Skeletal muscle tissue (tissue), 4 donors: ENCODE measurements around the gene NDUFS4. TPM values are rescaled to one million over a fixed set of nuclear protein-coding genes. Genes with fewer than 3 reads are reported as not detected.
"Not testable (repeated sequence)": the region's sequence is repeated elsewhere in the genome, so short reads cannot be mapped to it uniquely, and the experiment has no call there.

Experiments
- H3K27ac ChIP-seq: one replicate; pipeline ENCODE4 v1.7.0; 2013; ENCODE audit warnings: mild to moderate bottlenecking, low read depth, low read length, inconsistent platforms
- H3K27me3 ChIP-seq, 3 donors: one replicate each; pipeline ENCODE4 v1.7.0; 2013; ENCODE audit warnings: low read length in 3 of 3; ENCODE audit not compliant: control insufficient read depth in 3 of 3, insufficient read depth in 3 of 3
- H3K36me3 ChIP-seq, 3 donors: one replicate each; pipeline ENCODE4 v1.7.0; 2013; ENCODE audit warnings: low read length in 3 of 3; ENCODE audit not compliant: control insufficient read depth in 3 of 3, insufficient read depth in 3 of 3
- H3K4me1 ChIP-seq, 3 donors: one replicate each; pipeline ENCODE4 v1.7.0; 2013; ENCODE audit warnings: low read length in 3 of 3, mild to moderate bottlenecking in 3 of 3; ENCODE audit not compliant: control insufficient read depth in 3 of 3, insufficient read depth in 3 of 3
- H3K4me3 ChIP-seq, 3 donors: one replicate each; pipeline ENCODE4 v1.7.0; 2013; ENCODE audit warnings: low read length in 3 of 3
- H3K9ac ChIP-seq, 3 donors: one replicate each; pipeline ENCODE4 v1.7.0; 2013; ENCODE audit warnings: low read length in 3 of 3, mild to moderate bottlenecking in 3 of 3, moderate library complexity in 2 of 3, low read depth in 1 of 3
- H3K9me3 ChIP-seq, 3 donors: one replicate each; pipeline ENCODE4 v1.7.0; 2013; ENCODE audit warnings: low read length in 3 of 3; ENCODE audit not compliant: control insufficient read depth in 3 of 3
- total RNA-seq: library from RNA; depleted of rRNA; stranded (reverse); fragments of >200 nt; gene quantifications from one replicate; pipeline ENCODE4 v1.2.3, GENCODE V29; 2014
- donor health status: Osteomylitis.

The NDUFS4 gene
- total RNA-seq, 1 donor from 2014 or later: 135 TPM

DNA sequence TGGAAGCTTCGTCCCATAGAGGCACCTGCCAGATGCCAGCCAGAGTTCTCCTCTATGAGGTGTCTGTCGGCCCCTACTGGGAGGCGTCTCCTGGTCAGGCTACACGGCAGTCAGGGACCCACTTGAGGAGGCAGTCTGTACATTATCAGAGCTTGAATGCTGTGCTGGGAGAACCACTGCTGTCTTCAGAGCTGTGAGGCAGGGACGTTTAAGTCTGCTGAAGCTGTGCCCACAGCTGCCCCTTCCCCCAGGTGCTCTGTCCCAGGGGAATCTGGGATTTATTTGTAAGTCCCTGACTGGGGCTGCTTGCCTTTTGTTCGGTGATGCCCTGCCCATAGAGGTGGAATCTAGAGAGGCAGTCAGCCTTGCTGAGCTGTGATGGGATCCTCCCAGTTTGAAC lies 70.8 kb downstream of the NDUFS4 start:
- H3K9me3 ChIP-seq: no peaks in the 10 kb centered on the region
- H3K4me1 ChIP-seq: no peaks in the 10 kb centered on the region
- H3K27me3 ChIP-seq: no peaks in the 10 kb centered on the region
- peaks cover 0 to 5% (median 3%) of the 10 kb centered on the region in 3 donors for H3K36me3 ChIP-seq
- H3K27ac ChIP-seq: no peak overlapping the region
- no peak overlapping the region for H3K9ac ChIP-seq
- H3K4me3 ChIP-seq: no peak overlapping the region

DNA sequence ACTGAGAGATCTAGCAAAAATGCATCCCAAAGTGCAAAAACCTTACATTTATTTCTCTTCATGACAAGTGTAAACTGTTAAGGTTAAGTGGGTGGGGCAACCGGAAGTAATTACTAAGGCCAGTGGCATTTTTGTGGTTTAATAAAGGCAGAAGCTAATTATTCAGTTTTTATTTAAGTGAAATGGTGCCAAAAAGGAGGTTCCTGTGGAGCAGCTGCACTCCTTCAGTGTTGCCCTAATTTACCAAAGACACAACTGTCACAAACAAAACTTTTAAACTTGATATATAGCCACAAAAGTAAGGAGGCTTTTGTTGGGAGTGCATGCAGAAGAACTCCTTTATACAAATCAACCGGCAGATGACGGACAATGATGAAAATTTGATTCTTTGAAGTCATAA lies 81.6 kb downstream of the NDUFS4 start:
- peaks cover 3 to 8% (median 6%) of the 10 kb centered on the region in 3 donors for H3K4me1 ChIP-seq

DNA sequence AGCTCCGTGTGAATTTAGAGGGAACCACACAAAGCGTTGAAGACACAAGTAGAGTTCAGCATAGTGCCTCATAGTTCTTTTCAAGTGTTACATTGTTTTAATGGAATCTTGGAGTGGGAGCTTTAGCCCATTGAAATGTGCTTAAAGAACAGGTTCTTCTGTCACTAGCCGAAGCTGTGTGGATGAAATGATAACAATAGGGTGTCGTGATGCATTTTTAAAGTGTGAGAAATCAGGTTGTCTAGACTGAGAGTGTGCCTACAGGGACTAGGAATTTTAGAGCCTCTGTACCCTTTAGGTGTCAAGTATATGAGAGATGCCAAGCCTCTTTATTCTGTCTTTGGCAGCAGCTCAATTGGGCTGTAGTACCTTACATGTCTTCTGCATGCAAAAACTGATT lies 83.0 kb downstream of the NDUFS4 start:
- no peak overlapping the region for H3K27ac ChIP-seq
- H3K27me3 ChIP-seq: no peaks in the 10 kb centered on the region
- H3K9me3 ChIP-seq: no peaks in the 10 kb centered on the region
- H3K36me3 ChIP-seq: peaks cover 0 to 4% (median 0%) of the 10 kb centered on the region in 3 donors
- H3K4me1 ChIP-seq: peaks cover 3 to 8% (median 6%) of the 10 kb centered on the region in 3 donors
- no peak overlapping the region for H3K4me3 ChIP-seq
- H3K9ac ChIP-seq: no peak overlapping the region

More for the DNA sequence above, 81.6 kb downstream of the NDUFS4 start:
- Histone ChIP-seq H3K27me3 (no peaks in the 10 kb centered on the region), H3K9ac (no peak overlapping the region), H3K9me3 (no peaks in the 10 kb centered on the region), H3K4me3 (no peak overlapping the region), H3K27ac (no peak overlapping the region), H3K36me3 (peaks cover 0 to 2% (median 0%) of the 10 kb centered on the region in 3 donors)

DNA sequence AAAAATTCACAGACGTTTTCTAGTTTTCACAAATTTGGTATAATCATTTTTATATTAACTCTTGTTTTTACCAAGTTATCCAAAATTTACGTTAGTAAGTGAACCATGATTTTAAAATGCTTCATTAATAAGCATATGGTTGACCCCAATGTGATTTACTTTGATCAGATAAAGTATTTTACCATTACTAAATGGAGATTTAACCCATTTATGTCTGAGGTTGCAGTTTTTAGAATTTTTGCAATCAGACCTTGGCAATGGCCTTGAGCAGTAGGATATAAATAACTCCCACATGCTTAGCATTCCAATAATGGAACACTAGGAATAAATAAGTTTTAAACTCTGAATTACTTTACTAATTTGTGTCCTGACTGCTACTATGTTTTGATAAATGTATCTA lies 84.6 kb downstream of the NDUFS4 start:
- peaks cover 3 to 8% (median 6%) of the 10 kb centered on the region in 3 donors for H3K4me1 ChIP-seq
- peaks cover 0 to 7% (median 0%) of the 10 kb centered on the region in 3 donors for H3K36me3 ChIP-seq
- H3K27me3 ChIP-seq: no peaks in the 10 kb centered on the region
- no peak overlapping the region for H3K4me3 ChIP-seq
- no peak overlapping the region for H3K27ac ChIP-seq
- no peaks in the 10 kb centered on the region for H3K9me3 ChIP-seq
- no peak overlapping the region for H3K9ac ChIP-seq

DNA sequence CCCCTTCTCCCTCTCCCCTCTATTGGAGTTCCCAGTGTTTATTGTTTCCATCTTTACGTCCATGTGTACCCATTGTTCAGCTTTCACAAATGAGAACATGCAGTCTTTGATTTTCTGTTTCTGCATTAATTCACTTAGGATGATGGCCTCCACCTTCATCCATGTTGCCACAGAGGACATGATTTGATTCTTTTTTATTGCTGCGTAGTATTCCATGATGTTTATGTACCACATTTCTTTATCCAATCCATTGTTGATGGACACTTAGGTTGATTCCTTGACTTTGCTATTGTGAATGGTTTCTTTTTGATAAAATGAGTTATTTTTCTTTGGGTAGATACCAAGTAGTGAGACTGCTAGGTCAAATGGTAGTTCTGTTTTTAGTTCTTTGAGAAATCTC lies 88.9 kb downstream of the NDUFS4 start:
- Histone ChIP-seq H3K9ac (no peak overlapping the region), H3K9me3 (no peaks in the 10 kb centered on the region), H3K4me1 (peaks cover 0 to 5% (median 0%) of the 10 kb centered on the region in 3 donors), H3K27ac (no peak overlapping the region), H3K36me3 (peaks cover 0 to 7% (median 0%) of the 10 kb centered on the region in 3 donors), H3K27me3 (no peaks in the 10 kb centered on the region), H3K4me3 (no peak overlapping the region)

DNA sequence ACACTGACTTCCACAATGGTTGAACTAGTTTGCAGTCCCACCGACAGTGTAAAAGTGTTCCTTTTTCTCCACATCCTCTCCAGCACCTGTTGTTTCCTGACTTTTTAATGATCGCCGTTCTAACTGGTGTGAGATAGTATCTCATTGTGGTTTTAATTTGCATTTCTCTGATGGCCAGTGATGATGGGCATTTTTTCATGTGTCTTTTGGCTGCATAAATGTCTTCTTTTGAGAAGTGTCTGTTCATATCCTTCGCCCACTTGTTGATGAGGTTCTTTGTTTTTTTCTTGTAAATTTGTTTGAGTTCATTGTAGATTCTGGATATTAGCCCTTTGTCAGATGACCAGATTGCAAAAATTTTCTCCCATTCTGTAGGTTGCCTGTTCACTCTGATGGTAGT lies 100.1 kb downstream of the NDUFS4 start:
- not testable (repeated sequence) for H3K4me3 ChIP-seq, H3K27ac ChIP-seq, H3K36me3 ChIP-seq, H3K27me3 ChIP-seq, H3K4me1 ChIP-seq, H3K9ac ChIP-seq, H3K9me3 ChIP-seq

DNA sequence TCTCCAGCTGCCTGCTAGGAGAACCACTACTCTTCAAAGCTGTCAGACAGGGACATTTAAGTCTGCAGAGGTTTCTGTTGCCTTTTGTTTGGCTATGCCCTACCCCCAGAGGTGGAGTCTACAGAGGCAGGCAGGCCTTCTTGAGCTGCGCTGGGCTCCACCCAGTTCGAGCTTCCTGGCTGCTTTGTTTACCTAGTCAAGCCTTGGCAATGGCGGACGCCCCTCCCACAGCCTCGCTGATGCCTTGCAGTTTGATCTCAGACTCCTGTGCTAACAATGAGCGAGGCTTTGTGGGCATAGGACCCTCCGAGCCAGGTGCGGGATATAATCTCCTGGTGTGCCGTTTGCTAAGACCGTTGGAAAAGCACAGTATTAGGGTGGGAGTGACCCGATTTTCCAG lies 104.9 kb downstream of the NDUFS4 start:
- not testable (repeated sequence) for H3K4me3 ChIP-seq, H3K27me3 ChIP-seq, H3K4me1 ChIP-seq, H3K27ac ChIP-seq, H3K9me3 ChIP-seq, H3K36me3 ChIP-seq, H3K9ac ChIP-seq

DNA sequence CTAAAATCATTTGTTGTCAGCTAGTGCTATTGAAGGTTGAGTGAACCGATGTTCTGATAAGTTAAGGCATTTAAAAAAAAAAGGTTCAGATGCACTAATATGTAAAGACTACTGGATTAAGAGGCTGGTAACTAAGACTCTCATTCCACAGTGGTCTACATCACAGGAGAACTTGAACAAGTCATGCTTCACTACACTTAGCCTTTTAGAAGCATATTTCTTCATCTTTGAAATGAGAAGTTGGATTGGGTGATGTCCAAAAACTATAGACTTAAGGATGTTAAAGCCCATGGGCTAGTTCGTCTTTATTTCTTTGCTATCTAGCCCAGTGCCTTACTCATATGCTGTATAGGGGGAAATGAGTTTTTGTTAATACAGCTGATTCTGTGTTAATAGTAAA lies 107.2 kb downstream of the NDUFS4 start:
- no peaks in the 10 kb centered on the region for H3K4me1 ChIP-seq
- no peak overlapping the region for H3K27ac ChIP-seq
- H3K27me3 ChIP-seq: no peaks in the 10 kb centered on the region
- H3K36me3 ChIP-seq: peaks cover 0 to 4% (median 0%) of the 10 kb centered on the region in 3 donors
- no peaks in the 10 kb centered on the region for H3K9me3 ChIP-seq
- no peak overlapping the region for H3K4me3 ChIP-seq
- no peak overlapping the region for H3K9ac ChIP-seq

DNA sequence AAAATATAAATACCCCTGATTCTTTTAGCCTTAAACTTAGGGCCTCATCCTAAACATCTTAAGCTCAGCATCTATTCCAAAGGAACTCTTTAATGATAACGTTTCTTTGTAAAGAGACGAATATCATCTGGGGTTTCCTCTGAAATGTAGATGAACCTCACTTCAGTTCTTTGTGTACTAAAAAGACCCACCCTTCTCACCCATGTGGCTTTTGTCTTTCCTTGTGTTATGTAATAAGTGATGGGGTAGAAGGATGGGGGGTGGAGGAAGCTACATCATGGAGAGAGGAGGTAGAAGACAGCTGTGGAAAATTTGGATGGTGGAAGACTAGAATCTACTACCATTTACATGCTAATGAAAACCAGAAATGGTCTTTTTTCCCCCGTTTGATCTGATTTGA lies 111.0 kb downstream of the NDUFS4 start:
- Histone ChIP-seq H3K9me3 (no peaks in the 10 kb centered on the region), H3K9ac (no peak overlapping the region), H3K4me3 (no peak overlapping the region), H3K27ac (no peak overlapping the region), H3K36me3 (peaks cover 0 to 4% (median 0%) of the 10 kb centered on the region in 3 donors), H3K4me1 (no peaks in the 10 kb centered on the region), H3K27me3 (no peaks in the 10 kb centered on the region)

DNA sequence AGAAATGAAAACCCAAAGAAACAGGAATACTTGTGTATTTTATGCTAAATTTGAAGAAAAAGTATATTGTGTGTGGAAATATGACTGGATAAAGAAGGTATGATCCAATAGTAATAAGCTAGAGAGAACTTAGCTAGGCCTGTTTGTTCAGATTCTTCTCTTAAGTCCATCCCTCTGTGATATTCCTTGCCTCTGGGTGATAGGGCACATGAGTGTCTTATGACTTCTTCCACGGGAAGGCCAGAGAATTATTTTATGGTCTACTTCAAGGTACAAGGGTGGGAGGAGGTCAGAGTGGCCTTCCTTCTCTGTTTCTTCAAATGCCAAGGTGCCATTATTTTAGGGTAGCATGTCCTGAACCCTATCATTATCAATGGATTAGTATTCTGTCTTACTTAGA lies 113.7 kb downstream of the NDUFS4 start:
- Histone ChIP-seq H3K27me3 (no peaks in the 10 kb centered on the region), H3K36me3 (peaks cover 0 to 4% (median 0%) of the 10 kb centered on the region in 3 donors), H3K9me3 (no peaks in the 10 kb centered on the region), H3K4me3 (no peak overlapping the region), H3K9ac (no peak overlapping the region), H3K27ac (no peak overlapping the region), H3K4me1 (no peaks in the 10 kb centered on the region)

DNA sequence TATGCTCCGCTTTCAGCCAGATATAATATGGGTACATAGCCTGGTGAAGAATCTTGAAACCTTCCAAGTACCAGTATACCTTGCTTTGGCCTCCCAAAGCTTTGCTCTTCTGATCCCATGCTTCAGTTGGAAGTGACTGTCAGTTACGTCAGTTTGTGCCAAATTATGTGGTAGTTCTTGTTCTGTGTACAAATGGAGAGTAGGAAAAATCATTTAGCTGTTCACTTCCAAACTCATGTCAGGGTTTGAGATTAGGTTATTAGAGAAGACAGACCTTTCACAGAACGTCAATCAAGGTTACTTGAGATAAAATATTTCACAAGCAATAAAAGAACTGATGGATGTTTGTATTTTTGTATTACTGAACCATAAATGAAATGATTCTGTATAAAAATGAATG lies 117.2 kb downstream of the NDUFS4 start:
- H3K27ac ChIP-seq: no peak overlapping the region
- no peak overlapping the region for H3K4me3 ChIP-seq
- H3K4me1 ChIP-seq: no peaks in the 10 kb centered on the region
- H3K9ac ChIP-seq: no peak overlapping the region
- no peaks in the 10 kb centered on the region for H3K27me3 ChIP-seq
- H3K36me3 ChIP-seq: peaks cover 0 to 4% (median 0%) of the 10 kb centered on the region in 3 donors
- no peaks in the 10 kb centered on the region for H3K9me3 ChIP-seq
